Stimulated activated CD4-positive, alpha-beta T cell treated with anti-CD3 and anti-CD28 coated beads, Interleukin-4, amount 100 ng/mL, for 1 hour (primary cell): ENCODE results near the gene TMEM218.

Experiments
- DNase-seq: peaks from one replicate; pipeline ENCODE4 v3.0.0-alpha.2; 2020

Gene TMEM218

GRCh38 chr11:125111343-125112207, at the start of gene TMEM218:
Gene TMEM218 (minus strand): TSS chr11:125111626. CDS start chr11:125102241, 9,385 bp downstream.
- DNase-seq = peak; percentile 95

- no peak for DNase-seq
Measured at GRCh38 chr11:125157953-125158680, 46.7 kb upstream of the TMEM218 start.

DNA sequence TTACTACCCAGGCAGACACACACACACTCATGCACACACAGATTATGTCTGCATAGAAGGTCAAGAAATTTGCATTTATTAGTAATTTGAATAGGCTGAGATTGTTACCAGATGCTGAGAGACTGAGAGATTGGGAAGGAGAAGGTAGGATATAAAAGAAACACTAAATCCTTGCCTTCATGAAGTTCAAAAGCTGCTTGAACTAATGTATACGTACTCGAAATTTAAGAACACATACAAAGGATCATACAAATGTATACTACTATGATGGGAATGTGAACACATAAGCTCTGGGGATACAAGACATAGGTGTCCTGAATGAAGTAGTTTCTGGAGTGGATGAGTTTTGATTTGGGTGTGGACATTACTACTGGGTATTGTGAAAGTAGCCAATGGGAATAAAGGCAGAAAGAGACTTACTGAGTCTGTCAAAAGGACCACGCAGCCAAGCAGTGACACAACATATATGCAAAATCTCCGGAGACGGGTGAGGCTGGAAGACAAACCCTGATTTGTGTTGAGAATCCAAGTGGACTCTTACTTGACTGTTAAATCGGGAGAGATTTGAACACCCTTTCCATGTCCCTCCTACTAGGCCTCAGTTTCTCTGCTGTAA, 45.8 kb upstream of the TMEM218 start:
- no peak for DNase-seq

DNA sequence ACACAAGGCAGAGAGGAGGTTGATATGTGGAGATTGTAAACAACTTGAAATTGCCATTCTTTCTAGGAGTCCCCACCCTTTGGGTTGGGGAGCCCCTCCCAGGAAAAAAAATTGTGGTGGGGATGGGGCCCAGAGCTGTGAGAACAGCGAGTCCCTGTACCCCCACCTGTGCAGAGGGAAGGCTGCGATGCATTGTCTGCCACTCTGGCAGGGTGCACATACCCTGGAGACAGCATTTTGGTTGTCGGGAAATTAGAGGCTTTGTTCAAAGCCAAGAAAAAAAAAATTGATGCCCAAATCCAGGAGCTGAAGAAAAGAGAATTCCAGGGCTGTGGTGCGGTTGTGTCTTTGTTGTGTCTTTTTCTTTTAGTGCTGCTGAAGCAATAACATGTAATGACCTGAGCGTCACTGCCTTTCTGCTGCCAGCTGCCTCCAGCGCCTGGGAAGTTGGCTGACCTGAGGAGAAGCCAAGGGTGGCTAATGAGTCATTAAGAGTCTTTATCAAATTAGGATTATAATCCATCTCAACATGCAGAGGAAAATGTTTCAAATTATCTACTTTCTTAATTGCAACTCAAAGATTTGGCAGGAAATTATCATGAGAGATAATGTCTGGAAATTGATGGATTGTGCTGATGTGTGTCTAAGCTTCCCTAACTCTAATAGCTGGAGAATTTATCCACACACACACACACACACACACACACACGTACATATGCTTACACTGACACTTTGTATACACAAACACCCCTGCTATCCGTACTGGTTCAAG, 45.1 kb upstream of the TMEM218 start:
- no peak for DNase-seq

GRCh38 chr11:125155767-125156166, 44.3 kb upstream of the TMEM218 start:
- DNase-seq = no peak

DNA sequence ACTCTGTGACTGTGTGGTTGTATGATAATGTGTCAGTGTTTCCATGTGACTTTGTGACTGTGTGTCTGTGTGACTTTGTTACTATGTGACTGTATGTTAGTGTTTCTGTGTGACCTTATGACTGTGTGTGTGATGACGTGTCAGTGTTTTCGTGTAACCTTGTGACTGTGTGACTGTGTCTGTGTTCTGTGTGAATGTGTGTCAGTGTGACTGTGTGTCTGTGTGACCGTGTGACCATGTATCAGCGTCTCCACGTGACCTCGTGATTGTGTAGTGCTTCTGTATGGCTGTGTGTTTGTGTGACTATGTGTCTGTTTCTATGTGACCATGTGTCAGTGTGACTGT, 43.6 kb upstream of the TMEM218 start:
- no peak for DNase-seq

GRCh38 chr11:125154378-125155099, 43.1 kb upstream of the TMEM218 start:
- DNase-seq = no peak

GRCh38 chr11:125153837-125154236, 42.4 kb upstream of the TMEM218 start:
- no peak for DNase-seq

DNA sequence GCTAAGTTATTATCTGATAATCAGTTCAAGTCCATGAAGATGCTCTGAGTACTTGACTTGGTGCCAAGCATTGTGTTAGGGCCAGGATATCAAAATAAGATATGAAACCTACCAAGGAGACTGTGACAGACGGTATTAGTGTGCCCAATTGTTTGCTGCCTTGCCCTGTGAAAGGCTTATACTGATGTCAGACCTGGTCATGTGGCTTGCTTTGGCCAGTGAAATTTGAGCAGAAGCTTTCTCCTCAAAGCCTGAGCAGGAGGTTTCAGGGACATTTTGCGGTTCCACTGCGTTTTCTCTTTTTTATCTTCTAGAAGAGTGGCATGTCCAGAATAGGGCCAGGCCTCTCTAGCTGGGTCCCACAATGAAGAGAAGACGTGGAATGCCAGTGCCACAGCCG, 37.3 kb upstream of the TMEM218 start:
- DNase-seq = no peak

DNA sequence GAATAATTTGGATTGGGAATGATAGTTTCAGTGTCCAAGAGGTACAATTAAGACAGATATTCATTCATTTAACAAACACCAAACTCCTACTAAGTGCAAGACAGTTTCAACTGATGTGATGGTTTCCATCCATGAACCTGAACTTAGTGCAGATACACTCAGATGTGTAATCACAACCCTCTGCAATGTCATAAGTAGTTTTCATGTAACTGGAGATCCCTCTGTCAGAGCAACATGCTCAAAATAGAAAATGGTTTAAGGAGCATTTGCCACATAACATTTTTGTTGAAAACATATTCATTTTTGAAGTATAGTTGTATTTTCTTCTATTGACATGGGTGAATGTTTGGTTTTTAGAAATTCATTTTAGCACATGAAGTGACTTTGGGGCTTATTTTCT, 36.6 kb upstream of the TMEM218 start:
- DNase-seq = no peak

DNA sequence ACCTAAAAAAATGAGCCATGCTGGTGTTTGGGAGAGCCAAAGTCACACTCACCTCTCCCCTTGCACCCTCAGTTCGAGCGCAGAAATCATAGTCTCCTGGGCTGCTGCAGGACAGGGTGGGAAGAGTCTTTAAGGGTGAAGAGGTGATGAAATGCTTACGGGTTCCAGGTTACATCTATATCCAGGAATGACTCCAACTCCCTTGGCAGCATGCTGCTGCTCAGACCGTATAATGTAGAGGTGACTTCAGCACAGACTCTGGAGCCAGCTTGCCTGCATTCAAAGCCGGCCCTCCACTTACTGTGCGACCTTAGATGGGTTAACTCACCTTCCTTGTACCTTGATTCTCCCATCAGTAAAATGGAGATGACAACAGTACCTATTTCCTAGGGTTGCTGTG, 35.9 kb upstream of the TMEM218 start:
- no peak for DNase-seq

DNA sequence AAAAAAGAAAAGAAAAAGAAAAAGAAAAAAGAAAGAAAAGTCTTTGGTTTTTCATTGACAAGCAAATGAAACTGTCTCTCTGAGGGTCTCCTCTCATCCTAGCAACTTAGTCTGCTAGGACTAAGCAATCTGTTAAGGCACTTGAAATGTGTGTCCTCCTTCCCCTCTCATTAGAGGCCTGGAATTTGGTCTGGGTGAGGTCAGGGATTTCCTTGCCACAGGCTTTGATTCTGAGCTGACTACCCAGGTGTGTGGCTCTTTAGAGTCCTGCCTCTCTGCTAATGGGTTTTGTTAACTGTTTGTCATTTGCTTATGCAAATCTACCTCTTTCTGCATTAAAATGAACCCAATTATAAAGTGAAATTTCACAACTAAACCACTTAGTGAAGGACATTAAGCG, 34.8 kb upstream of the TMEM218 start:
- no peak for DNase-seq

GRCh38 chr11:125141686-125142535, 30.5 kb upstream of the TMEM218 start:
- DNase-seq = peak; percentile 62

GRCh38 chr11:125141178-125141577, 29.8 kb upstream of the TMEM218 start:
- DNase-seq = no peak

DNA sequence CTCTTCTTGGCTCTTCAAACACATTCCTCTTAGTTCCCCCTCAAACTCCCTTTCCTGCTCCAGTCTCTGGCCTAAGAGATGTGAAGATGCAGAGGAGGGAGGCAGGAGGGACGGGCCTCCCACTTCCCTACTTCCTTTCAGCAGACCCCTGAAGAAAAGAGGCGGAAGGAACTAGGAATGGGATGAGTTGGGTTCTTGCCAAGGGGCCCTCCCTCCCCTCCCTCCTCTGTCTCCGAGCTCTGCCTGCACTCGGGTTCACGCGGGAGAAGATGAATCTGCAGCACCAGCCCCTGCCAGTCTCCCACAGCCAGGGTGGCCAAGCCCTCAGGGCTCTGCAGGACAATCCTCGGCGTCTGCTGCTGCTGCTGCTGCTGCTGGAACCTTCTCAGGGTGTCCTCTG, 28.8 kb upstream of the TMEM218 start:
- no peak for DNase-seq

DNA sequence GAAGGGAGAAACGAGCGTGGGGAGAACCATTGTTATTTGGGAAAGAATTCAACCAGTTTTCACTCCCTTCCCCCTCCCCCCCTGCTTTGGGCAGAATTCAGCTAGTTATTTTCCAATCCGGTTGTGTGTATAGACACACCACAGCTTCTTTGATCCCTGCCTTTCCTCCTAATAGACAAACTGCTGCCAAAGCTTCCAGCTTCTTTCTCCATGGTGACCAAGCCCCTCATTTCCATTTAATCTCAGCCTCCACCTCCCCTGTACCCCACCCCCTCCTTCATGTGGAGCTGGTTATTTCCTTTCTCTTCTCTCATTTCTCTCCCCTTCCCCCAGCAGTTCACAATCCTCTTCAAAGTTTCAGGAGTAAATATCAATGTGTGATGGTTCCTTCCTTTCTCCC, 28.4 kb upstream of the TMEM218 start:
- DNase-seq = no peak

DNA sequence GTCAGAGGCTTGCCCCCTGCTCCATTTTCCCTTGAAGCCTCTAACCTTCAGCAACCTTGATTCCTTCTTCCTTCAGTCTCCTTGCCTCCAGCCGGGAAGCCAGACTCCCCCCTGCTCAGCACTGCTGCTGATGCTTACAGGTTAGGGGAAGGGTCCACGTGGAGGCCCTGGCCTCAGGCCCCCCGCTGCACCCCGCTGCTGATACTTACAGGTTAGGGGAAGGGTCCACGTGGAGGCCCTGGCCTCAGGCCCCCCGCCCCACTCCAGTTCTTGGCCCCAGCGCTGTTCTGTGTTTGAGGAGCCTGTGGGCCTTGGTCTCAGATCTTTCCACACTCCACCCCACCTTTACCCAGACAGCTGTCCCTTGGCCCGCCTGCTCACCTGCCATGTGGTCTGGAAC, 27.5 kb upstream of the TMEM218 start:
- no peak for DNase-seq

DNA sequence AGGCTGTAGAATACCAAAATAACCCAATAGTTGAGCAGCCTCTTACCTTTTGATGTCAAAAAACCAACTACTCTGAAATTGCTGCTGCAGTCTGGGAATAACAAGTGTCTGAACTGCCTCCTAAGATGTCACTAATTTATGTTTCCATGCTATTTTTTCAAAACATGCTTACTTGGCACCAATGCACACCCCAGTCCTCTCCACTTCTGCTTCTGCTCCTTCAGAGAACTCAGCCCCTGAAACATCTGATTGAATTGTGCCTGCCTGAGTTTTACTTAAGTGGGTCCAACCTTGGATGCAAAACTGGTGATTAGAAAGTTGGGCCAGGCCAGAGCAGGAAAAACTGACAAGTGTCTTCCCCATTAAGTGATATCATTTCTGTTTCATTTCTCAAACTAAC, 24.6 kb upstream of the TMEM218 start:
- no peak for DNase-seq

- no peak for DNase-seq
Measured at GRCh38 chr11:125132596-125132995, 21.2 kb upstream of the TMEM218 start.

DNA sequence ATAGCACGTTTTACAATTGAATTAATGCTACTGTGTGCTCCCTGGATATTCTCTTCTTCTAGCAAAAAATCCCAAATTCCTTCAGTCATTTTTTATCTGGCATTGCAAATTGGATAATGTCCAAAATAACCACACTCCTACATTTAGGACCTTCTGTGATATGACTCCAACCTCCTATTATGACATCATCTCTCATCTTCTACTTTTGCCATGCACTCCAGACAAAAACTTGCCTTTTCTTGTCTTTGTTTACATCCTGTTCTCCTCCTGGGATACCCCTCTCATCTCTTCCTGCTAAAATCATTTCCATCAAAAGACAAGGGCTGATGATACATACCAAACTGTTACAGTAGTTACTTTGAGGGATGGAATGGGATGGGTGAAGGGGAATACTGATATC, 20.6 kb upstream of the TMEM218 start:
- no peak for DNase-seq

DNA sequence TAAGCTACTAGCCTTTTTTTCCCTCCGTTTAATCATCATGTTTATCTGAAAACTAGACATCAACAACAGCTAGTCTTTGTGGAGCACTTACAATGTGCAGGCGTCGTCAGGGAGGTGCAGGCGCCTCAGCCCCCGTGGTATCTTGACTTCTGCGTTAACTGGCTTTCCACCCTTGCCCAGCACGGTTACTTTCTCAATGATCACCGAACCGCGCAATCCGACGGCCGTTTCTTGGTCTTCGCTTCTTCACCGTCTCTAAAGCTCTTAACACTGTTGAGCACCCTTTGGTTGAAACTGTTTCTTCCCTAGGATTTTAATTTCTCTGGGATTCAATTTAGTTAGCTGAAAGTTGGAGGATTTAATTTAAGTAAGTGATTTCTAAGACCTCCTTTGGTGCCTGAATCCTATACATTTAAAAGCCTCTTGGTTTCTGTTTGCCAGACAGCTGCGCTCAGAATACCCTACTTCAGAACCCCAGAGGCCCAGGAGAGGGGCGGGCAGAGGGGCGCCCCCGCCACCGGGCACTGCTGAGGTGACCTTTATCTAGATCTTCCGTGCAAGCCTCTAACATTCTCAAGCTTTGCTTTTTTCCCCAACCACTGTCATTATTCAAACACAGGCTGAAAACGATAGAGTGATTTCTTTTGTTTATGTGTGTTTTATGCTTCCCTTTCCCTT, 18.0 kb upstream of the TMEM218 start:
- DNase-seq = no peak
